ENCODE measurements around the gene ZNF81. TPM values are rescaled to one million over a fixed set of nuclear protein-coding genes. Genes with fewer than 3 reads are reported as not detected.

ZNF81 gene
- total and polyA plus RNA-seq, 2 of the 13 experiments (the other 11 are each of a cell fraction or from before 2014, with no cell fraction given), result 1.4 to 3.2 TPM

DNA sequence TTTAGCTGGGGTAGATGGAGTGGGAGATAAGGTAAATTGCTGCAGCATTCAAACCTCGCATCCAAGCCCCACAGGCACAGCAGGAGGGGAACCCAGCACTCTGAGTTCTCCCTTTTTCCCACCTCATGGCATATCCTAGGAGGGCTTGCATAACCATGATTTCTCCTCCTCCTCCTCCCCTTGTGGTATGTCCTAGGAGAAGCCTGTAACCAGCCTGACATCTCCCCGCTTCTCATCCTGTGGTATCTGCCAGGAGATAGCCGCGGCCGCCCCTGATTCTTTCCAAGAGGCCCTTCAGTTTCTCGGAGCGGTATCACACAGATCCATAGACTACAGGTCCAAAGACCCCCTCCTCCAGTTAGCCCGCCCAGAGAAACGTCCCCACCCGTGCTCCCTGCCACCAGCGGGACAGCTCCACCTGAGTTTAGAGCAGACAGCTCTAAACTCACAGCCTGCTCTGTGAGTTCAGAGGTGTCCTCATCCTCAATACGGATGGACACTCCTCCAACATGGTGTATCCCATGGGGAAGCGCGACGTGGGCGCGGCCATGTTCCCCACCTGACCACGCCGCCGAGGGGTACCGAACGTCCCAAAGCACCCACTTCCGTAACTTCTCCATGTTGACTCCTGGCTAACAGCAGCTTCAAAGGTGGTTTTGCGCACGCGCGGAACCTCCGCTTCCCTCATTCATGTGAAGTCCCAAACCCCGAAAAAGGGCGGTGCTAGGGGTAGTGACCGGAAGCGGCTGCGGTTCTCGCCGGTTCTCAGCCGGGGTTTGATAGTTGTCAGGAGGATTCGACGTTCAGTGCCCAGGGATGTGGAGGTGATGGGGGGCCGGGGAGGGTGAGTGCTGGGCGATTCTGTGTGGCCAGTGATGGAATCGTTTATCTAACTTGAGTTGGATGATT lies at the start of gene ZNF81 (continued):
- TF ChIP-seq, protein P1, sequence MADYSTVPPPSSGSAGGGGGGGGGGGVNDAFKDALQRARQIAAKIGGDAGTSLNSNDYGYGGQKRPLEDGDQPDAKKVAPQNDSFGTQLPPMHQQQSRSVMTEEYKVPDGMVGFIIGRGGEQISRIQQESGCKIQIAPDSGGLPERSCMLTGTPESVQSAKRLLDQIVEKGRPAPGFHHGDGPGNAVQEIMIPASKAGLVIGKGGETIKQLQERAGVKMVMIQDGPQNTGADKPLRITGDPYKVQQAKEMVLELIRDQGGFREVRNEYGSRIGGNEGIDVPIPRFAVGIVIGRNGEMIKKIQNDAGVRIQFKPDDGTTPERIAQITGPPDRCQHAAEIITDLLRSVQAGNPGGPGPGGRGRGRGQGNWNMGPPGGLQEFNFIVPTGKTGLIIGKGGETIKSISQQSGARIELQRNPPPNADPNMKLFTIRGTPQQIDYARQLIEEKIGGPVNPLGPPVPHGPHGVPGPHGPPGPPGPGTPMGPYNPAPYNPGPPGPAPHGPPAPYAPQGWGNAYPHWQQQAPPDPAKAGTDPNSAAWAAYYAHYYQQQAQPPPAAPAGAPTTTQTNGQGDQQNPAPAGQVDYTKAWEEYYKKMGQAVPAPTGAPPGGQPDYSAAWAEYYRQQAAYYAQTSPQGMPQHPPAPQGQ (CRISPR knock-in tag; IDR thresholded peaks at IDR 0.05; ENCODE audit: borderline replicate concordance), result no peak
- TF ChIP-seq HOXD1 (CRISPR knock-in tag; IDR thresholded peaks at IDR 0.05) (no peak), ZSCAN29 (CRISPR knock-in tag; conservative IDR thresholded peaks at IDR 0.05) (no peak), ZNF251 (CRISPR knock-in tag; IDR thresholded peaks at IDR 0.05) (no peak), ZNF253 (CRISPR knock-in tag; IDR thresholded peaks at IDR 0.05; ENCODE audit: borderline replicate concordance) (no peak), SP140L (CRISPR knock-in tag; IDR thresholded peaks at IDR 0.05; ENCODE audit: borderline replicate concordance) (no peak)
- TF ChIP-seq, protein P2, sequence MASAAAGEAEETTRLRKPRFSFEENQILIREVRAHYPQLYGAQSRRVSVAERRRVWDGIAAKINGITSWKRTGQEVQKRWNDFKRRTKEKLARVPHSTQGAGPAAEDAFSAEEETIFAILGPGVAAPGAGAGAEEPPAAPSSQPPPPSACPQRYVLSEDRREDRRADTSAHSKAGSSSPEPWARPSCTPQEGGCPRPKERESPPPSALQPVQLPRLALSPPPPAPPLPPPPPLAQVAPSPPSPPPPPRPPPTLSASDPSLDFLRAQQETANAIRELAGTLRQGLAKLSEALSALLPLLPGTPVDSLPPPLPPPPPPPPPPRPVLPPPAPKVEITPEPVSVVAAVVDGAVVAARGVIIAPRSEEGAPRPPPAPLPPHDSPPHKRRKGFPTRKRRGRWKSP (CRISPR knock-in tag; IDR thresholded peaks at IDR 0.05), result no peak
- TF ChIP-seq, protein P3, sequence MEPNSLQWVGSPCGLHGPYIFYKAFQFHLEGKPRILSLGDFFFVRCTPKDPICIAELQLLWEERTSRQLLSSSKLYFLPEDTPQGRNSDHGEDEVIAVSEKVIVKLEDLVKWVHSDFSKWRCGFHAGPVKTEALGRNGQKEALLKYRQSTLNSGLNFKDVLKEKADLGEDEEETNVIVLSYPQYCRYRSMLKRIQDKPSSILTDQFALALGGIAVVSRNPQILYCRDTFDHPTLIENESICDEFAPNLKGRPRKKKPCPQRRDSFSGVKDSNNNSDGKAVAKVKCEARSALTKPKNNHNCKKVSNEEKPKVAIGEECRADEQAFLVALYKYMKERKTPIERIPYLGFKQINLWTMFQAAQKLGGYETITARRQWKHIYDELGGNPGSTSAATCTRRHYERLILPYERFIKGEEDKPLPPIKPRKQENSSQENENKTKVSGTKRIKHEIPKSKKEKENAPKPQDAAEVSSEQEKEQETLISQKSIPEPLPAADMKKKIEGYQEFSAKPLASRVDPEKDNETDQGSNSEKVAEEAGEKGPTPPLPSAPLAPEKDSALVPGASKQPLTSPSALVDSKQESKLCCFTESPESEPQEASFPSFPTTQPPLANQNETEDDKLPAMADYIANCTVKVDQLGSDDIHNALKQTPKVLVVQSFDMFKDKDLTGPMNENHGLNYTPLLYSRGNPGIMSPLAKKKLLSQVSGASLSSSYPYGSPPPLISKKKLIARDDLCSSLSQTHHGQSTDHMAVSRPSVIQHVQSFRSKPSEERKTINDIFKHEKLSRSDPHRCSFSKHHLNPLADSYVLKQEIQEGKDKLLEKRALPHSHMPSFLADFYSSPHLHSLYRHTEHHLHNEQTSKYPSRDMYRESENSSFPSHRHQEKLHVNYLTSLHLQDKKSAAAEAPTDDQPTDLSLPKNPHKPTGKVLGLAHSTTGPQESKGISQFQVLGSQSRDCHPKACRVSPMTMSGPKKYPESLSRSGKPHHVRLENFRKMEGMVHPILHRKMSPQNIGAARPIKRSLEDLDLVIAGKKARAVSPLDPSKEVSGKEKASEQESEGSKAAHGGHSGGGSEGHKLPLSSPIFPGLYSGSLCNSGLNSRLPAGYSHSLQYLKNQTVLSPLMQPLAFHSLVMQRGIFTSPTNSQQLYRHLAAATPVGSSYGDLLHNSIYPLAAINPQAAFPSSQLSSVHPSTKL (CRISPR knock-in tag; IDR thresholded peaks at IDR 0.05), result no peak
- TF ChIP-seq, protein P4, sequence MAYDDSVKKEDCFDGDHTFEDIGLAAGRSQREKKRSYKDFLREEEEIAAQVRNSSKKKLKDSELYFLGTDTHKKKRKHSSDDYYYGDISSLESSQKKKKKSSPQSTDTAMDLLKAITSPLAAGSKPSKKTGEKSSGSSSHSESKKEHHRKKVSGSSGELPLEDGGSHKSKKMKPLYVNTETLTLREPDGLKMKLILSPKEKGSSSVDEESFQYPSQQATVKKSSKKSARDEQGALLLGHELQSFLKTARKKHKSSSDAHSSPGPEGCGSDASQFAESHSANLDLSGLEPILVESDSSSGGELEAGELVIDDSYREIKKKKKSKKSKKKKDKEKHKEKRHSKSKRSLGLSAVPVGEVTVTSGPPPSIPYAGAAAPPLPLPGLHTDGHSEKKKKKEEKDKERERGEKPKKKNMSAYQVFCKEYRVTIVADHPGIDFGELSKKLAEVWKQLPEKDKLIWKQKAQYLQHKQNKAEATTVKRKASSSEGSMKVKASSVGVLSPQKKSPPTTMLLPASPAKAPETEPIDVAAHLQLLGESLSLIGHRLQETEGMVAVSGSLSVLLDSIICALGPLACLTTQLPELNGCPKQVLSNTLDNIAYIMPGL (CRISPR knock-in tag; IDR thresholded peaks at IDR 0.05; ENCODE audit: borderline replicate concordance in 1 of 2, low read depth in 1 of 2), result no peak
- TF ChIP-seq, protein P5, sequence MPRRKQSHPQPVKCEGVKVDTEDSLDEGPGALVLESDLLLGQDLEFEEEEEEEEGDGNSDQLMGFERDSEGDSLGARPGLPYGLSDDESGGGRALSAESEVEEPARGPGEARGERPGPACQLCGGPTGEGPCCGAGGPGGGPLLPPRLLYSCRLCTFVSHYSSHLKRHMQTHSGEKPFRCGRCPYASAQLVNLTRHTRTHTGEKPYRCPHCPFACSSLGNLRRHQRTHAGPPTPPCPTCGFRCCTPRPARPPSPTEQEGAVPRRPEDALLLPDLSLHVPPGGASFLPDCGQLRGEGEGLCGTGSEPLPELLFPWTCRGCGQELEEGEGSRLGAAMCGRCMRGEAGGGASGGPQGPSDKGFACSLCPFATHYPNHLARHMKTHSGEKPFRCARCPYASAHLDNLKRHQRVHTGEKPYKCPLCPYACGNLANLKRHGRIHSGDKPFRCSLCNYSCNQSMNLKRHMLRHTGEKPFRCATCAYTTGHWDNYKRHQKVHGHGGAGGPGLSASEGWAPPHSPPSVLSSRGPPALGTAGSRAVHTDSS (CRISPR knock-in tag; conservative IDR thresholded peaks at IDR 0.05), result no peak
- TF ChIP-seq, protein P6, sequence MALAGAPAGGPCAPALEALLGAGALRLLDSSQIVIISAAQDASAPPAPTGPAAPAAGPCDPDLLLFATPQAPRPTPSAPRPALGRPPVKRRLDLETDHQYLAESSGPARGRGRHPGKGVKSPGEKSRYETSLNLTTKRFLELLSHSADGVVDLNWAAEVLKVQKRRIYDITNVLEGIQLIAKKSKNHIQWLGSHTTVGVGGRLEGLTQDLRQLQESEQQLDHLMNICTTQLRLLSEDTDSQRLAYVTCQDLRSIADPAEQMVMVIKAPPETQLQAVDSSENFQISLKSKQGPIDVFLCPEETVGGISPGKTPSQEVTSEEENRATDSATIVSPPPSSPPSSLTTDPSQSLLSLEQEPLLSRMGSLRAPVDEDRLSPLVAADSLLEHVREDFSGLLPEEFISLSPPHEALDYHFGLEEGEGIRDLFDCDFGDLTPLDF (CRISPR knock-in tag; IDR thresholded peaks at IDR 0.05), result no peak
- TF ChIP-seq, protein P7, sequence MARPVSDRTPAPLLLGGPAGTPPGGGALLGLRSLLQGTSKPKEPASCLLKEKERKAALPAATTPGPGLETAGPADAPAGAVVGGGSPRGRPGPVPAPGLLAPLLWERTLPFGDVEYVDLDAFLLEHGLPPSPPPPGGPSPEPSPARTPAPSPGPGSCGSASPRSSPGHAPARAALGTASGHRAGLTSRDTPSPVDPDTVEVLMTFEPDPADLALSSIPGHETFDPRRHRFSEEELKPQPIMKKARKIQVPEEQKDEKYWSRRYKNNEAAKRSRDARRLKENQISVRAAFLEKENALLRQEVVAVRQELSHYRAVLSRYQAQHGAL (CRISPR knock-in tag; IDR thresholded peaks at IDR 0.05; ENCODE audit: not compliant biosample characterization), result no peak
